HG02678 (cell line): ENCODE results near the gene HSD17B13.

Source experiments
- ATAC-seq: cut with Tn5 transposase; IDR thresholded peaks from one replicate; pipeline ENCODE4 v1.9.1; 2021; ENCODE audit warnings: mild to moderate bottlenecking, moderate library complexity; ENCODE audit not compliant: unreplicated experiment

Gene HSD17B13

DNA sequence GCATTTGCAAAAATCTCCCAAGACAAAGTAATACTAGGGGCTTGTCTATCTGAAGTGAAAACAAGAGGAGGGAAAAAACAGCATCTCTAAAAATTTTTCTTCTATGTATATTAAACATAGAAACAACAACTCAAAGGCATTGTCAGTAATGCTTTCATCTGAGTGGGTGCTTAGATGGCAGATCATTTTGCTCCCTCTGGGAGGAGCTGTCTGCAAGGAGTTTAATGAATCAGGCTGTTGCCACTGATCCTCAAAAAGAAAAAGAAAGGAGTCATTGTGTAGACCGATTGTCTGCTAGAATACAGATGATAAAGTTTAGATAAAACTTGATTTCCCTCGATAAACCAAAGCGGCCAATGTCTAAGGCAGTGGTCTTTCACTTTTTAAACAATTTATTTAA is 52.5 kb downstream of the HSD17B13 start:
- ATAC-seq: no peak

DNA sequence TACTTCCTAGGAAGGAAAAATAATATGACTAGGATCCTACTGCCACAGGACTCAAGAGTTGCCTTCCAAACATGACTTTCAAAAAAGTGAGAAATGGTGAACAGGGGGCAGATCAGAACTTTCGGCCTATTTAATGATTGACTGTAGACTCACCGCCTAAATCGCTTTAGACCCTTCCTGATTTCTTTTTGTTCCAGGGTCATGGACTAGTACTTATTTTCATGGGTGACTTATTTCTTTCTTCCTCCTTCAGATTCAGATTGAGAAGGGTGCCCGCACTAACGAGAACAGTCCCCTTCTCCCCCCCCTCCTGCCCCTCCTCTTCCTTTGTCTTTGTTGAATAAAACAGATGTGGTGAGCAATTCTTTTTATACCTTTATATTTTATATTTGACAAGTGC is 54.3 kb downstream of the HSD17B13 start:
- no peak for ATAC-seq

DNA sequence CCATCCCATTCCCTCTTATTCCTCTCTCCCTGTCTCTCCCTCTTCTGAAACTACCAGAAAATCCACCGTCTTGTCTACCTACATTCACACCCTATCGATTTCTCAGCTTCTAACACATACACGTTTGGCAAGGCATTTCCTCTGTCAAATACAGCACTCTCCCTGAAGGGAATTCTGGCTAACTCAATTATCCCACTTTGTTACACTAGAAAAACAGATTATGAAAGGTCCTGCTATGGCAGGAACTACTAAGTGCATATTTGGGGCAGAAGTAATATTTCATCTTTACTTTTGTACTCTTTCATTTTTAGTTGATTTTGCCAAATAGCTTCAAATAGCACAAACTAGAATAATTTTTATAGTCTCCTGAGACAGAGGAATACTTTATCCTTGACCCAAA is 55.7 kb downstream of the HSD17B13 start:
- ATAC-seq: no peak

DNA sequence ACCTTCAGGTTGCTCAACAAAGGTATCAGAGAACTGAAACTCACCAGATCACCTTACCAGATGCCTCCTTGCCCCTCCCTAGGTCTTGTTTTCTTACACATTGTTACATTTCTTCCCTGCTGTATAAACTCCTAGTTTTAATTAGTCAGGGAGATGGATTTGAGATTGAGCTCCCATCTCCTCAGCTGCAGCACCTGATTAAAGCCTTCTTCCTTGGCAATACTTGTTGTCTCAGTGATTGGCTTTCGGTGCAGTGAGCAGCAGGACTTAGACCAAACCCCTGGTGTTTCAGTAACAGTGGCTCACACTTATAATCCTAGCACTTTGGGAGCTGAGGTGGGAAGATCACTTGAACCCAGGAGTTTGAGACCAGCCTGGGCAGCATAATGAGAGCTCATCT is 59.8 kb downstream of the HSD17B13 start:
- no peak for ATAC-seq

DNA sequence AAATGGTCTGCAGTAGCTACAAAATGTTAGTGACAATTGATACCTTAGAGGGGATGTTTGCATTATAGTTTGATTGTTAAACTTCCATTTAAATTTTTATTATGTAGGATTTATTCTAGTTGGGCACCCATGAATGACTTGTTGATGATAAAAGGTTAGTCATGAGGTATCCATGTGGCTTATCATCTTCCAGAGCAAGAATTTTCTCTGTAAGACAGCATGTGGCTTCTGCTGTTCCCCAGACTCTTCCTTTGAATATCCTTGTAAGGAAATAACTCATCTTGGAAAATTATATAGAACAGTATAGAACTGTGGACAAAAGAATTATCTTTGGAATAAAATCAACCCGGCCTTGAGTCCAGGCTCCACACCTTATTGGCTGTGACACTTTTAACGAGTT is 62.2 kb downstream of the HSD17B13 start:
- ATAC-seq: no peak

DNA sequence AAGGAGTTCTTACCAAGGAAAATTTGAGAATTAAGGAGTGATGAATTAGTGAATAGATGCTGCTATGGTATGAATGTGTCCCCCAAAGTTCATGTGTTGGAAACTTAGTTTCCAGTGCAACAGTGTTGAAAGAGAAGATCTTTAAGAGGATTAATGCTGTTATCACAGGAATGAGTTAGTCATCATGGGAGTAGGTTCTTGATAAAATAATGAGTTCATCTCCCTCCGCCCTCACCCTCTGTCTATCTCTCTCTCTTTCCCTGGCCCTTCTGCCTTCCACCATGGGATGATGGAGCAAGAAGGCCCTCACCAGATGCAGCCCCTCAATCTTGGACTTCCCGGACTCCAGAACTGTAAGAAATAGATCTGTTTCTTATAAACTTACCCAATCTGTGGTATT is 64.0 kb downstream of the HSD17B13 start:
- no peak for ATAC-seq

DNA sequence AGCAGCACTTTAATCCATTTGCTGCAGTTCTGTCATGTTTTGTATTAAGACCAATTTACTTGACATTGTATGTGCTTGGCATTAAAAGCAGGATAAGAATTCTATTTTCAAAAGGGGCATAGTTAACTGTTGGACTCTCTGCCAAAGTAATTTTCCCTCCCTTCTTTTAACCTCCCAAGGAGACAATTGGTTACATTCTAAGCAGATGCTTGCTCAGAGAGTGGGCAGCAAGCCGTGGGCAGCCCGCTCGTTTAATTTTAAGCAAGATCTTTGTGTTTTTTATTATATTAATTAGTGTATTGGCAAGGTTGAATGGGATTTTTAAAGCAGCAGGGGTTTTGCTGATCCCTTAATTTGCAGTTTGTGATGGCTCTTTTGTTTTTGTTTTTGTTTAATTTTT is 65.2 kb downstream of the HSD17B13 start:
- ATAC-seq: no peak

DNA sequence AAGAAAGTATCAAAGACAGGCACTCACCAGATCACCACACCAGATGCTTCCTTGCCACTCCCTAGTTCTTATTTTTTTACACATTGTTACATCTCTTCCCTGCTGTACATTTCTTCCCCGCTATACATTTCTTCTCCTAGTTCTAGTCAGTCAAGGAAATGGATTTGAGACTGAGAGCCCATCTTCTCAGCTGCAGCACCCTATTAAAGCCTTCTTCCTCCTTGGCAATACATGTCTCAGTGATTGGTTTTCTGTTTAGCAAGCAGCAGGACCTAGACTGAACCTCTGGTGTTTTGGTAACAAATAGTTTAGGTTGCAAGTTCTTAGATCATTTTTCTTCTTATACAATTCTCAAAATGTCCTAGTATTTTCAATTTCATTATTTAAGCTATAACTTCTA is 66.9 kb downstream of the HSD17B13 start:
- no peak for ATAC-seq
